ENCODE data around the gene ELL.

DNA sequence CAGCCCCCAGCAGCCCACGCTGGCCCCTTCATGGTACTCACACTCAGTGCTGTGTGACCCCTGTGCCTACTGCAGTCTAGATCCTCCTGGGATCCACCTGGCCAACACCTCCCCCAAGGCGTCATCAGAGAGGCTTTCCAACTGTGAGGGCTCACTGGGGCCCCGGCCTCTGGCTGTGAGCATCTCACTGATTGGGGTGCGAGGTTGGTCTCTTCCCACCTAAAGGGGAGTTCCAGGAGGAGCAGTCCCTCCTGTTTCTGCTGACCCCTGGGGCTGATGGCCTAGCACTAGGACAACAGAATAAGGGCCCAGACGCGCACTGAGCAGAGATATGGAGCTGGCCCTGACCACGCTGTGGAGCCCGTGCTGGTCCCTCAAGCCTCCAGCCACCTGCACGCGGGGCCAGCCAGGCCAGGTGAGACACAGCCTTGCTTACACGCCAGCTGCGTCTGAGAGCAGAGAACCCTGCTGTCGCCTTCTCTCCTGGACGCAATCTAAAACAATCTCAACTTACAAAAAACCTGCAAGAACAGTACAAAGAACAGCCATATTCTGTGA is 32.2 kb downstream of the ELL start:
- TF ChIP-seq, protein P1, sequence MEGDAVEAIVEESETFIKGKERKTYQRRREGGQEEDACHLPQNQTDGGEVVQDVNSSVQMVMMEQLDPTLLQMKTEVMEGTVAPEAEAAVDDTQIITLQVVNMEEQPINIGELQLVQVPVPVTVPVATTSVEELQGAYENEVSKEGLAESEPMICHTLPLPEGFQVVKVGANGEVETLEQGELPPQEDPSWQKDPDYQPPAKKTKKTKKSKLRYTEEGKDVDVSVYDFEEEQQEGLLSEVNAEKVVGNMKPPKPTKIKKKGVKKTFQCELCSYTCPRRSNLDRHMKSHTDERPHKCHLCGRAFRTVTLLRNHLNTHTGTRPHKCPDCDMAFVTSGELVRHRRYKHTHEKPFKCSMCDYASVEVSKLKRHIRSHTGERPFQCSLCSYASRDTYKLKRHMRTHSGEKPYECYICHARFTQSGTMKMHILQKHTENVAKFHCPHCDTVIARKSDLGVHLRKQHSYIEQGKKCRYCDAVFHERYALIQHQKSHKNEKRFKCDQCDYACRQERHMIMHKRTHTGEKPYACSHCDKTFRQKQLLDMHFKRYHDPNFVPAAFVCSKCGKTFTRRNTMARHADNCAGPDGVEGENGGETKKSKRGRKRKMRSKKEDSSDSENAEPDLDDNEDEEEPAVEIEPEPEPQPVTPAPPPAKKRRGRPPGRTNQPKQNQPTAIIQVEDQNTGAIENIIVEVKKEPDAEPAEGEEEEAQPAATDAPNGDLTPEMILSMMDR (IDR thresholded peaks at IDR 0.05), result no peak
- TF ChIP-seq ZNF121 (CRISPR knock-in tag; IDR thresholded peaks at IDR 0.05) (no peak), MYBL2 (CRISPR knock-in tag; IDR thresholded peaks at IDR 0.05) (no peak), TEAD1 (CRISPR knock-in tag; IDR thresholded peaks at IDR 0.05) (no peak), KAT7 (CRISPR knock-in tag; IDR thresholded peaks at IDR 0.05; ENCODE audit: borderline replicate concordance) (no peak), CREB1 (CRISPR knock-in tag; IDR thresholded peaks at IDR 0.05) (no peak), CREM (CRISPR knock-in tag; IDR thresholded peaks at IDR 0.05) (no peak)
- TF ChIP-seq, protein P2, sequence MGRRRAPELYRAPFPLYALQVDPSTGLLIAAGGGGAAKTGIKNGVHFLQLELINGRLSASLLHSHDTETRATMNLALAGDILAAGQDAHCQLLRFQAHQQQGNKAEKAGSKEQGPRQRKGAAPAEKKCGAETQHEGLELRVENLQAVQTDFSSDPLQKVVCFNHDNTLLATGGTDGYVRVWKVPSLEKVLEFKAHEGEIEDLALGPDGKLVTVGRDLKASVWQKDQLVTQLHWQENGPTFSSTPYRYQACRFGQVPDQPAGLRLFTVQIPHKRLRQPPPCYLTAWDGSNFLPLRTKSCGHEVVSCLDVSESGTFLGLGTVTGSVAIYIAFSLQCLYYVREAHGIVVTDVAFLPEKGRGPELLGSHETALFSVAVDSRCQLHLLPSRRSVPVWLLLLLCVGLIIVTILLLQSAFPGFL (CRISPR knock-in tag; IDR thresholded peaks at IDR 0.05; ENCODE audit: borderline replicate concordance), result no peak
- TF ChIP-seq, protein P3, sequence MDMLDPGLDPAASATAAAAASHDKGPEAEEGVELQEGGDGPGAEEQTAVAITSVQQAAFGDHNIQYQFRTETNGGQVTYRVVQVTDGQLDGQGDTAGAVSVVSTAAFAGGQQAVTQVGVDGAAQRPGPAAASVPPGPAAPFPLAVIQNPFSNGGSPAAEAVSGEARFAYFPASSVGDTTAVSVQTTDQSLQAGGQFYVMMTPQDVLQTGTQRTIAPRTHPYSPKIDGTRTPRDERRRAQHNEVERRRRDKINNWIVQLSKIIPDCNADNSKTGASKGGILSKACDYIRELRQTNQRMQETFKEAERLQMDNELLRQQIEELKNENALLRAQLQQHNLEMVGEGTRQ (CRISPR knock-in tag; IDR thresholded peaks at IDR 0.05), result no peak
- TF ChIP-seq, protein P4, sequence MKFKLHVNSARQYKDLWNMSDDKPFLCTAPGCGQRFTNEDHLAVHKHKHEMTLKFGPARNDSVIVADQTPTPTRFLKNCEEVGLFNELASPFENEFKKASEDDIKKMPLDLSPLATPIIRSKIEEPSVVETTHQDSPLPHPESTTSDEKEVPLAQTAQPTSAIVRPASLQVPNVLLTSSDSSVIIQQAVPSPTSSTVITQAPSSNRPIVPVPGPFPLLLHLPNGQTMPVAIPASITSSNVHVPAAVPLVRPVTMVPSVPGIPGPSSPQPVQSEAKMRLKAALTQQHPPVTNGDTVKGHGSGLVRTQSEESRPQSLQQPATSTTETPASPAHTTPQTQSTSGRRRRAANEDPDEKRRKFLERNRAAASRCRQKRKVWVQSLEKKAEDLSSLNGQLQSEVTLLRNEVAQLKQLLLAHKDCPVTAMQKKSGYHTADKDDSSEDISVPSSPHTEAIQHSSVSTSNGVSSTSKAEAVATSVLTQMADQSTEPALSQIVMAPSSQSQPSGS (CRISPR knock-in tag; IDR thresholded peaks at IDR 0.05; ENCODE audit: borderline replicate concordance, low read depth), result no peak
